HCT116 (cell line): ENCODE measurements around the gene SMOC1. TPM values are rescaled to one million over a fixed set of nuclear protein-coding genes. Genes with fewer than 3 reads are reported as not detected.

Experiments
- ATAC-seq: fragments of 200-7000 bp; cut with Tn5 transposase; 2 replicates; pipeline ENCODE4 v1.9.1; 2020; ENCODE audit warnings: mild to moderate bottlenecking, moderate library complexity
- BruUV-seq: library from RNA; stranded (reverse); fragments of 400-500 nt; replicated peaks from 2 replicates; lab custom pipeline; 2021; lab: Mats Ljungman, UMichigan
- CTCF ChIA-PET: fragments of 300-600 bp; sonication (Branson Sonifier 250); formaldehyde crosslinking; loops from one replicate; lab custom pipeline; 2021; ENCODE audit warnings: antibody characterized with exemption; lab: Charles Lee
- POLR2A ChIA-PET: fragments of 300-600, 350-600 bp; sonication (Branson Sonifier 250); formaldehyde crosslinking; loops from one replicate; lab custom pipeline; 2021; ENCODE audit warnings: antibody characterized with exemption; lab: Charles Lee
- RAD21 ChIA-PET, 2 experiments: fragments of 300-600 bp; sonication (Branson Sonifier 250); formaldehyde crosslinking; loops; one replicate each; lab custom pipeline; 2023; ENCODE audit warnings: low total read pairs in 2 of 2; ENCODE audit not compliant: uncharacterized antibody in 2 of 2, unreplicated experiment in 2 of 2, low non-redundant PET in 1 of 2; lab: Charles Lee
- DNase-seq: peaks from one replicate; pipeline ENCODE4 v3.0.0-alpha.2; 2010; ENCODE audit warnings: low read depth, low spot score
- H2AFZ ChIP-seq: fragments of 200-600 bp; shearing (Covaris generic), sonication (generic); 2 replicates; pipeline ENCODE4 v1.6.1; 2017; ENCODE audit warnings: low read depth, mixed run types, mixed read lengths, antibody characterized with exemption, low read length; ENCODE audit not compliant: poor library complexity, severe bottlenecking
- H3K27ac ChIP-seq: 2 replicates; pipeline ENCODE4 v1.5.1; 2012; ENCODE audit warnings: low read depth, low read length
- H3K27me3 ChIP-seq: fragments of 200-600 bp; sonication (generic); 2 replicates; pipeline ENCODE4 v1.6.1; 2016; ENCODE audit warnings: mixed run types, low read length, mixed read lengths; ENCODE audit not compliant: insufficient read depth
- H3K36me3 ChIP-seq, 2 experiments: fragments of 200-500 bp in 1 of 2; fragments of 200-600 bp in 1 of 2; sonication (Bioruptor generic) in 1 of 2; sonication (generic) in 1 of 2; 2 replicates each; pipeline versions ENCODE4 v1.5.1 to v1.6.1; 2014 to 2016; ENCODE audit warnings: low read length in 2 of 2, inconsistent platforms in 1 of 2, mixed read lengths in 1 of 2, mixed run types in 1 of 2; ENCODE audit not compliant: insufficient read depth in 2 of 2, control insufficient read depth in 1 of 2
- H3K4me1 ChIP-seq, 2 experiments: fragments of 200-600 bp in 1 of 2; sonication (generic) in 1 of 2; 2 replicates each; pipeline versions ENCODE4 v1.5.1 to v1.6.1; 2012 to 2017; ENCODE audit warnings: low read length in 2 of 2, inconsistent platforms in 1 of 2, mild to moderate bottlenecking in 1 of 2, mixed read lengths in 1 of 2, mixed run types in 1 of 2, moderate library complexity in 1 of 2; ENCODE audit not compliant: insufficient read depth in 2 of 2, control insufficient read depth in 1 of 2
- H3K4me2 ChIP-seq: fragments of 200-600 bp; sonication (generic); 2 replicates; pipeline ENCODE4 v1.6.1; 2017; ENCODE audit warnings: mixed run types, low read length, mixed read lengths
- H3K4me3 ChIP-seq, 2 experiments: fragments of 200-600 bp in 1 of 2; sonication (generic) in 1 of 2; replicated peaks in 1 of 2; 2 replicates each; pipeline ENCODE4 v1.5.1; 2011 to 2016; ENCODE audit warnings: low read length in 2 of 2, control low read depth in 1 of 2, low read depth in 1 of 2, mild to moderate bottlenecking in 1 of 2, mixed read lengths in 1 of 2, mixed run types in 1 of 2
- H3K79me2 ChIP-seq: fragments of 200-600 bp; sonication (generic); 2 replicates; pipeline ENCODE4 v1.6.1; 2017; ENCODE audit warnings: mild to moderate bottlenecking, mixed run types, low read length, moderate library complexity, mixed read lengths; ENCODE audit not compliant: insufficient read depth
- H3K9ac ChIP-seq: fragments of 200-600 bp; sonication (generic); 2 replicates; pipeline ENCODE4 v1.6.1; 2016; ENCODE audit warnings: low read length, mixed read lengths
- H3K9me2 ChIP-seq: fragments of 200-600 bp; sonication (generic), shearing (Covaris generic); 2 replicates; pipeline ENCODE4 v1.6.1; 2017; ENCODE audit warnings: mixed run types, mild to moderate bottlenecking, moderate library complexity; ENCODE audit not compliant: insufficient read depth
- H3K9me3 ChIP-seq, 2 experiments: fragments of 200-500 bp in 1 of 2; fragments of 200-600 bp in 1 of 2; sonication (Bioruptor generic) in 1 of 2; sonication (generic) in 1 of 2; 2 replicates each; pipeline ENCODE4 v1.6.1; 2014 to 2017; ENCODE audit warnings: low read length in 2 of 2, mixed read lengths in 2 of 2, inconsistent platforms in 1 of 2, low read depth in 1 of 2, mild to moderate bottlenecking in 1 of 2, mixed run types in 1 of 2, moderate library complexity in 1 of 2; ENCODE audit not compliant: control insufficient read depth in 1 of 2, insufficient read depth in 1 of 2
- H4K20me1 ChIP-seq: fragments of 200-600 bp; sonication (generic), shearing (Covaris generic); 2 replicates; pipeline ENCODE4 v1.6.1; 2017; ENCODE audit warnings: mixed run types, mild to moderate bottlenecking, moderate library complexity; ENCODE audit not compliant: insufficient read depth
- CEBPB ChIP-seq: IDR thresholded peaks from 2 replicates; pipeline ENCODE4 v1.6.1; 2012; ENCODE audit warnings: low read depth
- EGR1 ChIP-seq: IDR thresholded peaks from 2 replicates; pipeline ENCODE4 v1.6.1; 2012; ENCODE audit warnings: low read depth
- EZH2 ChIP-seq: fragments of 200-600 bp; sonication (generic); IDR thresholded peaks from 2 replicates; pipeline ENCODE4 v1.6.1; 2017; ENCODE audit warnings: antibody characterized with exemption, mixed run types
- FOSL1 ChIP-seq: IDR thresholded peaks from 2 replicates; pipeline ENCODE4 v1.6.1; 2012; ENCODE audit warnings: low read depth
- JUND ChIP-seq: IDR thresholded peaks from 2 replicates; pipeline ENCODE4 v1.6.1; 2012
- POLR2AphosphoS5 ChIP-seq: IDR thresholded peaks from 2 replicates; pipeline ENCODE4 v1.6.1; 2011; ENCODE audit warnings: mild to moderate bottlenecking, low read depth, low read length, moderate library complexity
- RAD21 ChIP-seq: IDR thresholded peaks from 2 replicates; pipeline ENCODE4 v1.6.1; 2012; ENCODE audit warnings: low read depth, mild to moderate bottlenecking
- SP1 ChIP-seq: IDR thresholded peaks from 2 replicates; pipeline ENCODE4 v1.6.1; 2012; ENCODE audit warnings: low read depth
- SRF ChIP-seq: IDR thresholded peaks from 2 replicates; pipeline ENCODE4 v1.6.1; 2012; ENCODE audit warnings: low read depth
- TCF7L2 ChIP-seq: IDR thresholded peaks from 2 replicates; pipeline ENCODE4 v1.7.0; 2011; ENCODE audit warnings: borderline replicate concordance, inconsistent platforms; ENCODE audit not compliant: insufficient read depth, insufficient read length; ENCODE audit errors: extremely low read depth
- ZNF274 ChIP-seq: fragments of 200-500 bp; sonication (Bioruptor generic); IDR thresholded peaks from 2 replicates; pipeline ENCODE4 v1.6.1; 2014; ENCODE audit warnings: mild to moderate bottlenecking, low read depth, low read length, inconsistent platforms
- intact Hi-C: fragments of 100-400 bp; cut with micrococcal nuclease; formaldehyde crosslinking; loops from 2 replicates; pipeline ENCODE4 v1.10.0; 2022
- total RNA-seq: library from RNA; stranded (reverse); gene quantifications from one replicate; pipeline ENCODE4 v1.2.1, GENCODE V29; 2021; ENCODE audit not compliant: unreplicated experiment
- TF ChIP-seq, protein P1 (sequence below): IDR thresholded peaks from 2 replicates; pipeline ENCODE4 v1.6.1; 2012; ENCODE audit warnings: low read depth
- TF ChIP-seq, protein P2 (sequence below), 3 experiments: fragments of 200-600 bp in 1 of 3; sonication (generic) in 1 of 3; IDR thresholded peaks in 2 of 3; conservative IDR thresholded peaks in 1 of 3; 2 replicates each; pipeline ENCODE4 v1.5.1; 2012 to 2017; ENCODE audit warnings: low read depth in 2 of 3, low read length in 2 of 3, antibody characterized with exemption in 1 of 3, borderline replicate concordance in 1 of 3, control low read depth in 1 of 3, mild to moderate bottlenecking in 1 of 3, mixed read lengths in 1 of 3, mixed run types in 1 of 3, moderate library complexity in 1 of 3; ENCODE audit not compliant: insufficient read depth in 1 of 3

The SMOC1 gene
- total RNA-seq, 1 experiment from 2014 or later = not detected

DNA sequence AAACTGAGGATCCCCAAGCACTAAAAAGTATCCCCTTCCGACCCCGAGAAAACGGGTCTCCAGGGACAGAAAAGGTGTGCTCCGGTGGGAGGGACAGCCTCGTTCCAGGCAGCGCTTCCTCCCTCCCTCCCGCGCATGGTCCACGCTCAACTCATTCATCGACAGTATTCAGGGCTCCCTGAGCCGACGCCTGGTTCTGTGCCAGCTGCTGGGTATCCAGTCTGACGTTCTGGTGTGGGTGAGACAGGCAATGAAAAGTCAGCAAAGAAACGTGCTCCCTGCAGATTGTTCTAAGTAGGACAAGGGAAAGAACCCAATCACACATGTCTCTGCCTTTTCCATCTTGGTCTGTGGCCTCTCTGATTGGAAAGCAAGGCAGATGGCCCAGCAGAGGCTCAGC is 19.6 kb upstream of the SMOC1 start:
- Histone ChIP-seq H3K9ac (no peak overlapping the region), H3K4me2 (no peak overlapping the region), H3K27me3 (peaks cover 22% of the 10 kb centered on the region; the same call in 1 of the 2 replicates), H3K4me1 (no peaks in the 10 kb centered on the region), H3K9me2 (no peaks in the 10 kb centered on the region), H3K79me2 (no peaks in the 10 kb centered on the region), H3K4me3 (no peak overlapping the region), H2AFZ (no peak overlapping the region), H3K9me3 (0 out of 4 replicates have a peak, but pooled peaks cover 0 to 2% of the 10 kb centered on the region in 2 experiments), H3K36me3 (no peaks in the 10 kb centered on the region), H4K20me1 (no peaks in the 10 kb centered on the region), H3K27ac (no peak overlapping the region)
- ATAC-seq (no peak), DNase-seq (no peak)
- CTCF ChIA-PET = no interaction called here
- no TSS peak for BruUV-seq
- TF ChIP-seq JUND (no peak), SP1 (no peak), EGR1 (no peak), FOSL1 (no peak), POLR2AphosphoS5 (no peak), ZNF274 (no peak), RAD21 (no peak), CEBPB (no peak), TCF7L2 (no peak), SRF (no peak), EZH2 (no peak)
- TF ChIP-seq, protein P1, sequence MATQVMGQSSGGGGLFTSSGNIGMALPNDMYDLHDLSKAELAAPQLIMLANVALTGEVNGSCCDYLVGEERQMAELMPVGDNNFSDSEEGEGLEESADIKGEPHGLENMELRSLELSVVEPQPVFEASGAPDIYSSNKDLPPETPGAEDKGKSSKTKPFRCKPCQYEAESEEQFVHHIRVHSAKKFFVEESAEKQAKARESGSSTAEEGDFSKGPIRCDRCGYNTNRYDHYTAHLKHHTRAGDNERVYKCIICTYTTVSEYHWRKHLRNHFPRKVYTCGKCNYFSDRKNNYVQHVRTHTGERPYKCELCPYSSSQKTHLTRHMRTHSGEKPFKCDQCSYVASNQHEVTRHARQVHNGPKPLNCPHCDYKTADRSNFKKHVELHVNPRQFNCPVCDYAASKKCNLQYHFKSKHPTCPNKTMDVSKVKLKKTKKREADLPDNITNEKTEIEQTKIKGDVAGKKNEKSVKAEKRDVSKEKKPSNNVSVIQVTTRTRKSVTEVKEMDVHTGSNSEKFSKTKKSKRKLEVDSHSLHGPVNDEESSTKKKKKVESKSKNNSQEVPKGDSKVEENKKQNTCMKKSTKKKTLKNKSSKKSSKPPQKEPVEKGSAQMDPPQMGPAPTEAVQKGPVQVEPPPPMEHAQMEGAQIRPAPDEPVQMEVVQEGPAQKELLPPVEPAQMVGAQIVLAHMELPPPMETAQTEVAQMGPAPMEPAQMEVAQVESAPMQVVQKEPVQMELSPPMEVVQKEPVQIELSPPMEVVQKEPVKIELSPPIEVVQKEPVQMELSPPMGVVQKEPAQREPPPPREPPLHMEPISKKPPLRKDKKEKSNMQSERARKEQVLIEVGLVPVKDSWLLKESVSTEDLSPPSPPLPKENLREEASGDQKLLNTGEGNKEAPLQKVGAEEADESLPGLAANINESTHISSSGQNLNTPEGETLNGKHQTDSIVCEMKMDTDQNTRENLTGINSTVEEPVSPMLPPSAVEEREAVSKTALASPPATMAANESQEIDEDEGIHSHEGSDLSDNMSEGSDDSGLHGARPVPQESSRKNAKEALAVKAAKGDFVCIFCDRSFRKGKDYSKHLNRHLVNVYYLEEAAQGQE = no peak
- TF ChIP-seq, protein P2, sequence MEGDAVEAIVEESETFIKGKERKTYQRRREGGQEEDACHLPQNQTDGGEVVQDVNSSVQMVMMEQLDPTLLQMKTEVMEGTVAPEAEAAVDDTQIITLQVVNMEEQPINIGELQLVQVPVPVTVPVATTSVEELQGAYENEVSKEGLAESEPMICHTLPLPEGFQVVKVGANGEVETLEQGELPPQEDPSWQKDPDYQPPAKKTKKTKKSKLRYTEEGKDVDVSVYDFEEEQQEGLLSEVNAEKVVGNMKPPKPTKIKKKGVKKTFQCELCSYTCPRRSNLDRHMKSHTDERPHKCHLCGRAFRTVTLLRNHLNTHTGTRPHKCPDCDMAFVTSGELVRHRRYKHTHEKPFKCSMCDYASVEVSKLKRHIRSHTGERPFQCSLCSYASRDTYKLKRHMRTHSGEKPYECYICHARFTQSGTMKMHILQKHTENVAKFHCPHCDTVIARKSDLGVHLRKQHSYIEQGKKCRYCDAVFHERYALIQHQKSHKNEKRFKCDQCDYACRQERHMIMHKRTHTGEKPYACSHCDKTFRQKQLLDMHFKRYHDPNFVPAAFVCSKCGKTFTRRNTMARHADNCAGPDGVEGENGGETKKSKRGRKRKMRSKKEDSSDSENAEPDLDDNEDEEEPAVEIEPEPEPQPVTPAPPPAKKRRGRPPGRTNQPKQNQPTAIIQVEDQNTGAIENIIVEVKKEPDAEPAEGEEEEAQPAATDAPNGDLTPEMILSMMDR (IDR thresholded peaks at IDR 0.05 in 2 of 3, conservative IDR thresholded peaks at IDR 0.05 in 1 of 3; ENCODE audit: borderline replicate concordance in 1 of 3, insufficient read depth in 1 of 3, low read depth in 2 of 3, low read length in 2 of 3) = no peak
- RAD21 ChIA-PET = no interaction called here
- intact Hi-C loops = no loop called here
- POLR2A ChIA-PET = no interaction called here
